IPS DF 6.9 (cell line): ENCODE results near the gene TMEM139.

Experiments used
- DNase-seq: peaks from one replicate; pipeline ENCODE4 v3.0.0-alpha.2; 2013; ENCODE audit warnings: low read depth, low spot score
- H3K27ac ChIP-seq: one replicate; pipeline ENCODE4 v1.5.1; 2013; ENCODE audit warnings: low read length, control low read depth
- H3K27me3 ChIP-seq: 2 replicates; pipeline ENCODE4 v1.6.1; 2013; ENCODE audit warnings: mild to moderate bottlenecking, low read length; ENCODE audit not compliant: control insufficient read depth, insufficient read depth
- H3K36me3 ChIP-seq: 2 replicates; pipeline ENCODE4 v1.6.1; 2013; ENCODE audit warnings: low read length; ENCODE audit not compliant: control insufficient read depth, insufficient read depth
- H3K4me1 ChIP-seq: 2 replicates; pipeline ENCODE4 v1.6.1; 2013; ENCODE audit warnings: low read length; ENCODE audit not compliant: control insufficient read depth, insufficient read depth
- H3K4me3 ChIP-seq: 2 replicates; pipeline ENCODE4 v1.5.1; 2013; ENCODE audit warnings: mild to moderate bottlenecking, low read length
- H3K9me3 ChIP-seq: 2 replicates; pipeline ENCODE4 v1.6.1; 2013; ENCODE audit warnings: low read length, inconsistent platforms; ENCODE audit not compliant: control insufficient read depth, insufficient read depth
- WGBS: extraction: QIAGEN DNeasy Blood & Tissue Kit; methylation state at CpG from one replicate; pipeline ENCODE4 v1.1.7; 2013; ENCODE audit warnings: mixed read lengths, missing lambda C conversion rate; ENCODE audit not compliant: insufficient read length, insufficient coverage; 5-methylcytosine and 5-hydroxymethylcytosine counted together

Gene TMEM139

GRCh38 chr7:143279186-143280098 lies 5.3 kb upstream of the TMEM139 start:
- Histone ChIP-seq H3K9me3 (no peaks in the 10 kb centered on the region), H3K27ac (no peak overlapping the region), H3K4me1 (peaks cover 2% of the 10 kb centered on the region; the same call in 1 of the 2 replicates), H3K36me3 (no peaks in the 10 kb centered on the region), H3K4me3 (no peak overlapping the region), H3K27me3 (no peaks in the 10 kb centered on the region)
- DNase-seq = no peak
- no CpG with 5 or more reads among the region's 8 CpGs for WGBS

- Histone ChIP-seq H3K4me3 (no peak overlapping the region), H3K9me3 (no peaks in the 10 kb centered on the region), H3K36me3 (no peaks in the 10 kb centered on the region), H3K27me3 (no peaks in the 10 kb centered on the region), H3K4me1 (peaks cover 3% of the 10 kb centered on the region; the same call in 1 of the 2 replicates), H3K27ac (no peak overlapping the region)
- WGBS = no CpG with 5 or more reads among the region's 1 CpG
- no peak for DNase-seq
Observed at GRCh38 chr7:143280160-143280559, 4.6 kb upstream of the TMEM139 start.

GRCh38 chr7:143280566-143280965 lies 4.2 kb upstream of the TMEM139 start:
- WGBS = no CpG with 5 or more reads among the region's 2 CpGs
- no peak overlapping the region for H3K27ac ChIP-seq
- no peak overlapping the region for H3K4me3 ChIP-seq
- no peaks in the 10 kb centered on the region for H3K36me3 ChIP-seq
- H3K9me3 ChIP-seq = no peaks in the 10 kb centered on the region
- DNase-seq = no peak
- H3K27me3 ChIP-seq = no peaks in the 10 kb centered on the region
- H3K4me1 ChIP-seq = peaks cover 7% of the 10 kb centered on the region; the same call in 1 of the 2 replicates

GRCh38 chr7:143281529-143281928 lies 3.2 kb upstream of the TMEM139 start:
- no peaks in the 10 kb centered on the region for H3K36me3 ChIP-seq
- H3K9me3 ChIP-seq = no peaks in the 10 kb centered on the region
- H3K27me3 ChIP-seq = no peaks in the 10 kb centered on the region
- H3K27ac ChIP-seq = no peak overlapping the region
- DNase-seq = no peak
- WGBS = no CpG with 5 or more reads among the region's 2 CpGs
- H3K4me3 ChIP-seq = no peak overlapping the region
- H3K4me1 ChIP-seq = peaks cover 7% of the 10 kb centered on the region; the same call in 1 of the 2 replicates

- Histone ChIP-seq H3K4me1 (peaks cover 7% of the 10 kb centered on the region; the same call in 1 of the 2 replicates), H3K27ac (no peak overlapping the region), H3K36me3 (no peaks in the 10 kb centered on the region), H3K9me3 (no peaks in the 10 kb centered on the region), H3K4me3 (no peak overlapping the region), H3K27me3 (peaks cover 4% of the 10 kb centered on the region; the same call in 1 of the 2 replicates)
- WGBS = no CpG with 5 or more reads among the region's 8 CpGs
- no peak for DNase-seq
Observed at GRCh38 chr7:143282124-143282523, 2.6 kb upstream of the TMEM139 start.

GRCh38 chr7:143283381-143283780 lies 1.4 kb upstream of the TMEM139 start:
- WGBS = 100% methylated on average over 1 of the region's 4 CpGs
- H3K36me3 ChIP-seq = no peaks in the 10 kb centered on the region
- no peak overlapping the region for H3K4me3 ChIP-seq
- H3K27ac ChIP-seq = no peak overlapping the region
- DNase-seq = no peak
- no peaks in the 10 kb centered on the region for H3K9me3 ChIP-seq
- H3K27me3 ChIP-seq = peaks cover 6% of the 10 kb centered on the region; the same call in 1 of the 2 replicates
- H3K4me1 ChIP-seq = peaks cover 7% of the 10 kb centered on the region; the same call in 1 of the 2 replicates

GRCh38 chr7:143285470-143285778 lies 666 bp downstream of the TMEM139 start:
- Histone ChIP-seq H3K4me3 (no peak overlapping the region), H3K36me3 (no peaks in the 10 kb centered on the region), H3K9me3 (no peaks in the 10 kb centered on the region), H3K27me3 (peaks cover 6% of the 10 kb centered on the region; the same call in 1 of the 2 replicates), H3K4me1 (peaks cover 7% of the 10 kb centered on the region; the same call in 1 of the 2 replicates), H3K27ac (no peak overlapping the region)
- no CpG with 5 or more reads among the region's 3 CpGs for WGBS
- DNase-seq = no peak

- no peak overlapping the region for H3K27ac ChIP-seq
- no peak for DNase-seq
- H3K4me1 ChIP-seq = peaks cover 7% of the 10 kb centered on the region; the same call in 1 of the 2 replicates
- no CpG with 5 or more reads among the region's 11 CpGs for WGBS
- H3K27me3 ChIP-seq = peaks cover 6% of the 10 kb centered on the region; the same call in 1 of the 2 replicates
- no peaks in the 10 kb centered on the region for H3K36me3 ChIP-seq
- no peaks in the 10 kb centered on the region for H3K9me3 ChIP-seq
- H3K4me3 ChIP-seq = no peak overlapping the region
Observed at GRCh38 chr7:143285806-143286521, 1.2 kb downstream of the TMEM139 start.

GRCh38 chr7:143286522-143286890 lies 1.7 kb downstream of the TMEM139 start:
- no CpG with 5 or more reads among the region's 6 CpGs for WGBS
- Histone ChIP-seq H3K27me3 (peaks cover 6% of the 10 kb centered on the region; the same call in 1 of the 2 replicates), H3K27ac (no peak overlapping the region), H3K4me3 (no peak overlapping the region), H3K36me3 (no peaks in the 10 kb centered on the region), H3K9me3 (no peaks in the 10 kb centered on the region), H3K4me1 (peaks cover 7% of the 10 kb centered on the region; the same call in 1 of the 2 replicates)
- DNase-seq = no peak

- no CpG with 5 or more reads among the region's 17 CpGs for WGBS
Observed at GRCh38 chr7:143287339-143287934, 2.7 kb downstream of the TMEM139 start.

More at GRCh38 chr7:143287339-143287934, 2.7 kb downstream of the TMEM139 start:
- no peak overlapping the region for H3K27ac ChIP-seq
- DNase-seq = no peak
- H3K27me3 ChIP-seq = peaks cover 6% of the 10 kb centered on the region; the same call in 1 of the 2 replicates
- no peak overlapping the region for H3K4me3 ChIP-seq
- H3K9me3 ChIP-seq = no peaks in the 10 kb centered on the region
- H3K4me1 ChIP-seq = peaks cover 7% of the 10 kb centered on the region; the same call in 1 of the 2 replicates
- H3K36me3 ChIP-seq = peaks cover 3% of the 10 kb centered on the region; the same call in 1 of the 2 replicates
